Activated naive CD4-positive, alpha-beta T cell treated with anti-CD3 and anti-CD28 coated beads for 36 hours (primary cell): ENCODE data around the gene PLD1. TPM values are rescaled to one million over a fixed set of nuclear protein-coding genes. Genes with fewer than 3 reads are reported as not detected.
"Not testable (repeated sequence)": the region's sequence is repeated elsewhere in the genome, so short reads cannot be mapped to it uniquely, and the experiment has no call there.

Source experiments
- CTCF ChIA-PET: fragments of 350-600 bp; sonication (Branson Sonifier 250); formaldehyde crosslinking; loops from one replicate; lab custom pipeline; 2021; ENCODE audit warnings: antibody characterized with exemption; lab: Charles Lee
- DNase-seq: peaks from one replicate; pipeline ENCODE4 v3.0.0-alpha.2; 2020
- H3K27ac Mint-ChIP-seq: one replicate; pipeline ENCODE4 v1.8.0; 2021; ENCODE audit warnings: mild to moderate bottlenecking, mixed read lengths
- H3K27me3 Mint-ChIP-seq: one replicate; pipeline ENCODE4 v1.8.0; 2021; ENCODE audit warnings: low read depth, mixed read lengths
- H3K36me3 Mint-ChIP-seq: one replicate; pipeline ENCODE4 v1.8.0; 2021; ENCODE audit warnings: low read depth, mixed read lengths
- H3K4me1 Mint-ChIP-seq: one replicate; pipeline ENCODE4 v1.8.0; 2021; ENCODE audit warnings: low read depth, mixed read lengths
- H3K4me3 Mint-ChIP-seq: one replicate; pipeline ENCODE4 v1.8.0; 2021; ENCODE audit warnings: mild to moderate bottlenecking, moderate library complexity, mixed read lengths
- H3K9me3 Mint-ChIP-seq: one replicate; pipeline ENCODE4 v1.8.0; 2021; ENCODE audit warnings: mixed read lengths
- intact Hi-C: fragments of 100-400 bp; cut with micrococcal nuclease; formaldehyde crosslinking; loops from one replicate; pipeline ENCODE4 v1.15.1; 2023
- total RNA-seq, 2 experiments: library from RNA; stranded (reverse); gene quantifications; one replicate each; pipeline ENCODE4 v1.2.3, GENCODE V29; 2021

PLD1 gene
- under 1 TPM in 1 of 2 experiments, not detected in 1; 0.25 TPM for total RNA-seq

GRCh38 chr3:171809861-171810628, at the start of gene PLD1:
Gene PLD1 (minus strand): TSS chr3:171810483. CDS start chr3:171738051, 72,432 bp downstream.
- peak; percentile 65 for DNase-seq
- Mint-ChIP-seq H3K4me1 (peaks cover 14% of the 10 kb centered on the region), H3K36me3 (no peaks in the 10 kb centered on the region), H3K27me3 (peaks cover 37% of the 10 kb centered on the region), H3K27ac (no peak within 1 kb of the TSS), H3K9me3 (no peaks in the 10 kb centered on the region), H3K4me3 (peak within 1 kb of the TSS; percentile 76)
- intact Hi-C loops, result loop anchor here (5.0 kb wide), 1 partner anchor 227 kb away; the partner anchor contains the start of gene FNDC3B
- CTCF ChIA-PET, result interaction anchor here (0.6 to 1.3 kb wide), 2 partner anchors 118 to 531 kb away, joined by 3 read pairs; no protein-coding TSS in a partner anchor

GRCh38 chr3:171858770-171859169, 48.5 kb upstream of the PLD1 start:
- H3K27me3 Mint-ChIP-seq, result peaks cover 12% of the 10 kb centered on the region
- H3K9me3 Mint-ChIP-seq, result peaks cover 12% of the 10 kb centered on the region
- H3K36me3 Mint-ChIP-seq, H3K27ac Mint-ChIP-seq, DNase-seq, H3K4me3 Mint-ChIP-seq, H3K4me1 Mint-ChIP-seq, intact Hi-C loops, CTCF ChIA-PET: not testable (repeated sequence)

GRCh38 chr3:171854649-171855305, 44.5 kb upstream of the PLD1 start:
- no peak overlapping the region for H3K27ac Mint-ChIP-seq
- H3K27me3 Mint-ChIP-seq, result peaks cover 12% of the 10 kb centered on the region
- H3K4me3 Mint-ChIP-seq, result no peak overlapping the region
- no peak for DNase-seq
- CTCF ChIA-PET, result interaction anchor here (1.0 kb wide), 1 partner anchor 11 kb away, joined by 3 read pairs; no protein-coding TSS in a partner anchor
- H3K9me3 Mint-ChIP-seq, result peaks cover 16% of the 10 kb centered on the region
- intact Hi-C loops, result no loop called here
- H3K4me1 Mint-ChIP-seq, result no peaks in the 10 kb centered on the region
- H3K36me3 Mint-ChIP-seq, result no peaks in the 10 kb centered on the region

- Mint-ChIP-seq H3K27me3 (peaks cover 2% of the 10 kb centered on the region), H3K9me3 (peaks cover 13% of the 10 kb centered on the region), H3K27ac (no peak overlapping the region), H3K36me3 (no peaks in the 10 kb centered on the region), H3K4me1 (peaks cover 11% of the 10 kb centered on the region), H3K4me3 (no peak overlapping the region)
- CTCF ChIA-PET, result interaction anchor here (0.7 kb wide), 1 partner anchor 23 kb away, joined by 3 read pairs; no protein-coding TSS in a partner anchor
- DNase-seq, result no peak
- intact Hi-C loops, result no loop called here
These were observed 41.4 kb upstream of the PLD1 start for GRCh38 chr3:171851660-171852058.

- DNase-seq, result no peak
- peaks cover 13% of the 10 kb centered on the region for H3K9me3 Mint-ChIP-seq
- H3K4me3 Mint-ChIP-seq, result no peak overlapping the region
- H3K4me1 Mint-ChIP-seq, result peaks cover 14% of the 10 kb centered on the region
- no peaks in the 10 kb centered on the region for H3K36me3 Mint-ChIP-seq
- H3K27me3 Mint-ChIP-seq, result peaks cover 2% of the 10 kb centered on the region
- intact Hi-C loops, result no loop called here
- no peak overlapping the region for H3K27ac Mint-ChIP-seq
- CTCF ChIA-PET, result interaction anchor here (0.7 kb wide), 1 partner anchor 23 kb away, joined by 3 read pairs; no protein-coding TSS in a partner anchor
These were observed 40.8 kb upstream of the PLD1 start for GRCh38 chr3:171850960-171851659.

GRCh38 chr3:171850320-171850959, 40.2 kb upstream of the PLD1 start:
- CTCF ChIA-PET, result no interaction called here

GRCh38 chr3:171849617-171850319, 39.5 kb upstream of the PLD1 start:
- intact Hi-C loops, result no loop called here
- DNase-seq, result no peak
- no peak overlapping the region for H3K4me3 Mint-ChIP-seq
- peaks cover 18% of the 10 kb centered on the region for H3K4me1 Mint-ChIP-seq
- CTCF ChIA-PET, result no interaction called here
- peaks cover 2% of the 10 kb centered on the region for H3K27me3 Mint-ChIP-seq
- peaks cover 13% of the 10 kb centered on the region for H3K9me3 Mint-ChIP-seq
- H3K36me3 Mint-ChIP-seq, result no peaks in the 10 kb centered on the region
- no peak overlapping the region for H3K27ac Mint-ChIP-seq

More at GRCh38 chr3:171850320-171850959, 40.2 kb upstream of the PLD1 start:
- Mint-ChIP-seq H3K27ac (no peak overlapping the region), H3K36me3 (no peaks in the 10 kb centered on the region), H3K4me1 (peaks cover 18% of the 10 kb centered on the region), H3K4me3 (no peak overlapping the region), H3K9me3 (peaks cover 13% of the 10 kb centered on the region), H3K27me3 (peaks cover 2% of the 10 kb centered on the region)
- intact Hi-C loops, result no loop called here
- no peak for DNase-seq

- Mint-ChIP-seq H3K27ac (no peak overlapping the region), H3K9me3 (no peaks in the 10 kb centered on the region), H3K27me3 (no peaks in the 10 kb centered on the region), H3K4me1 (peaks cover 18% of the 10 kb centered on the region), H3K4me3 (no peak overlapping the region), H3K36me3 (no peaks in the 10 kb centered on the region)
- DNase-seq, result no peak
- CTCF ChIA-PET, result no interaction called here
- intact Hi-C loops, result loop anchor here (2.0 kb wide), 2 partner anchors 671 to 903 kb away; partner anchors contain the start of gene ECT2
These were observed 37.4 kb upstream of the PLD1 start for GRCh38 chr3:171847595-171848259.

- CTCF ChIA-PET, result no interaction called here
- H3K27me3 Mint-ChIP-seq, result no peaks in the 10 kb centered on the region
- no peak for DNase-seq
- H3K27ac Mint-ChIP-seq, result no peak overlapping the region
- H3K36me3 Mint-ChIP-seq, result no peaks in the 10 kb centered on the region
- H3K4me3 Mint-ChIP-seq, result no peak overlapping the region
- intact Hi-C loops, result loop anchor here (2.0 kb wide), 2 partner anchors 672 to 904 kb away; partner anchors contain the start of gene ECT2
- H3K9me3 Mint-ChIP-seq, result no peaks in the 10 kb centered on the region
- H3K4me1 Mint-ChIP-seq, result peaks cover 18% of the 10 kb centered on the region
These were observed 36.9 kb upstream of the PLD1 start for GRCh38 chr3:171847133-171847532.

- no peaks in the 10 kb centered on the region for H3K9me3 Mint-ChIP-seq
- peak; percentile 32 for DNase-seq
- H3K4me1 Mint-ChIP-seq, result peaks cover 18% of the 10 kb centered on the region
- H3K27ac Mint-ChIP-seq, result no peak overlapping the region
- peaks cover 1% of the 10 kb centered on the region for H3K27me3 Mint-ChIP-seq
- CTCF ChIA-PET, result no interaction called here
- intact Hi-C loops, result loop anchor here (1.0 to 2.0 kb wide), 7 partner anchors 30 to 904 kb away; partner anchors contain the start of genes ECT2 and FNDC3B
- no peak overlapping the region for H3K4me3 Mint-ChIP-seq
- H3K36me3 Mint-ChIP-seq, result no peaks in the 10 kb centered on the region
These were observed 36.3 kb upstream of the PLD1 start for GRCh38 chr3:171846597-171846996.
